ENCODE data around the gene KBTBD2.
A peak's percentile ranks its signal among the peaks of the same experiment; 100 is the strongest.
"Not testable (repeated sequence)": the region's sequence is repeated elsewhere in the genome, so short reads cannot be mapped to it uniquely, and the experiment has no call there.

The KBTBD2 gene

DNA sequence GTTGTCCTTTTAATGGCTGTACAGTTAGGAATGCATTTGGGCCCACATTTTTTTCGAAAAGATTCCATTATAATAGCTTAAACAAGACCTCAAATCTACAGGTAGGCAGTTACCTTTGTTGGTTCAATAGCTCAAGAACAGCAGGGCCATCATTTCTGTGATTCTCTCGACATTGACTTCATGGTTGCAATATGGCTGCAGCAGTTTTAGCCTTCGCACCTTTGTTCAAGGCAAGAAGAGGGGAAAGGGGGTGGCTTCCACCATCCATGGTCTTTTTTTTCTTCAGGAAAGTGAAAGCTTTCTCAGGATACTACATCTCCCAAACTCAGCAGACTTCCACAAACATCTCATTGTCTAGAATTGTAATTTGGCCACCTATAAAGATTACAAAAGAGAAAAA, 2.2 kb upstream of the KBTBD2 start:
- DNase-seq (ENCODE audit: extremely low read depth in 1 of 2, low read depth in 1 of 2), result no peak

DNA sequence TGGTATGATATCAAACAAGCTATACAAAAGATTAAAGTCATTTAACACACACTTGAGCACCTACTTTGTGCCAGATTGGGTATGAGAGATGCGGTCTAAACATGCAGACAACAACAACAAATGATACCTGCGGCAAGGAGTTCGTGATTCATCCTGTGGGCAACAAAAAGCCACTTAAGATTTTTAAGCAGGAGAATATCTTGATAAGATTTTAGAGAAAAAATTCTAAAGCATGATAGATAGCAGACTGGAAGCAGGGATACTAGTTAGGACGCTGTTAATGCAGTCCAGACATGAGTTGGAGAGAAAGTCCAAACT, 1.6 kb upstream of the KBTBD2 start:
- DNase-seq (ENCODE audit: extremely low read depth in 1 of 2, low read depth in 1 of 2), result no peak

DNA sequence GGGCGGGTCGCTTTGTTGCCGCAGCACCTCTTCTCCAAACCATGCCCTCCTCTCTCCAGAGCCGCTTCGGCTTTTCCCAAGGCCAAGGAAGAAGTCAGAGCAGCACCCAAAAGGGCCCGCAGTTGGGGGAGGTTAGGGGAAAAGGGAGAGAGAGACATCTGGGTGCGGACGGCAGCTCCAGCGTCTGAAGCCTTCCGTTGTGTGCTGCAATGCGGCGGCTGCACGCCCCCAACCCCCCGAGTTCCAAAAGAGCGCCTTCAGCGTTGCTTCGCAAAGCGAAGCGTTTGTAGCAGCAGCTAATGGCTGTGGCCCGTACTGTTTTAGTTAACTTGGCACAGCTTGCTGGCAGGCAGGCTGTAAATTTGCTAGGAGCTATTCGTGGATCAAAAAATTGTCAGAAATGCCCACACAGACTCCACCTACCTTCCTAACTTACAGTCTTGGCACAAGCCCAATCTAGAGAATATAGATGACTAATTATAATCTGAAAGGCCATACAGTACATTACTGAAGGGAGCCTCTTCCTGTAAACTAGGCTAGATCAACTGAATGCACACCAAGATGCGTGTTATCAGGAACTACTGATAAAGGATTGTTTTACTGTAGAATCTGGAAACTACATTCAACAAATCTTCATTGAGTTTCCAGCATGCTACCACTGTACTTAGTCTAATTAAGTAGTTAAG, 1.1 kb upstream of the KBTBD2 start:
- peak in 1 of 2 donors; percentile 22 for DNase-seq (ENCODE audit: extremely low read depth in 1 of 2, low read depth in 1 of 2)

DNA sequence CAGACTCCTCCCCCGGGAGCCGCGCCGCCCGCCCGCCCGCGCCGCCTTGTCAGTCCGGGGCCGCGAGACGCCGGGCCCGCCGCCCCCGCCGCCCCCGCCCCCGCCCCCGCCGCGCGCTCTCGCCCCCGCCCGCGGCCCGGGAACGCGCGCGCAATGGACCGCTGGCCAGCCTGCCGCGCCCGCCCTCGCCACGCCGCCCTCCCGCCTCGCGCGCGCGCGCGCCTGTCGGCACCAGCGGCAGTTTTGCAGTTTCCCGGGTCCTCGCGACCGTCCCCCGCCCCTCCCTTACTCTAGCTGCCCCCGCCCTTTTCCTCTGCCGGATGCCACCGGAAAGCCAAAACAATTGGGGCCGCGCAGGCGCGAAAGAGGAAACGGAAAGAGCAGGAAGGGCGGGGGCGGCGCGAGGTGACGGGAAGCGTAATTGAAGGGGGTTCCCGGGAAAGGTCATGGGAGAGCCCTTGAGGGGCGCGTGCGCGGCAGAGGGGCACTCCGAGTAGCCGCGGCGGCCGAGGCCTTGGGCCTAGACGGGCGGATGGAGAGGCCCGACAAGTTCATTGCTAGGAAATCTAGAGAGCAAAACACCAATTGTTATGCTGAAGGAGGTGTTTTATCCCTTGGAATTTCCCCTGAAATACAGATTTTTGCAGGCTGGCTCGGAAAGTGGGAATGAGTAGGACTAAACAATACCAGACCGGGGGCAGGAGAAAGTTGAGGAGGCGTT, 400 bp upstream of the KBTBD2 start:
- DNase-seq (ENCODE audit: extremely low read depth in 1 of 2, low read depth in 1 of 2), result peak; percentile 96 to 98

DNA sequence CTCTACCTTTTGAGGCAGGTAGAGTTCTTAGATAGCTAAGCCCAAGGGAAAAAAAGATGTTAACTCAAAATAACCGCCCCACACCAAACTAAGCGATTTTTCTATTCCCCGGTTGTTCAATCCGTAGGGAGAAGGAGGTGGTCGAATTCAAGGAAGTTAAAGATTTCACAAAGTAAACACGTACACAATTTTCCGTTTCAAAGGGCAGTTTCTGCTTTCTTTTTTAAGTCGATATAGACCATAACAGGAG, 842 bp downstream of the KBTBD2 start:
- DNase-seq (ENCODE audit: extremely low read depth in 1 of 2, low read depth in 1 of 2), result no peak

DNA sequence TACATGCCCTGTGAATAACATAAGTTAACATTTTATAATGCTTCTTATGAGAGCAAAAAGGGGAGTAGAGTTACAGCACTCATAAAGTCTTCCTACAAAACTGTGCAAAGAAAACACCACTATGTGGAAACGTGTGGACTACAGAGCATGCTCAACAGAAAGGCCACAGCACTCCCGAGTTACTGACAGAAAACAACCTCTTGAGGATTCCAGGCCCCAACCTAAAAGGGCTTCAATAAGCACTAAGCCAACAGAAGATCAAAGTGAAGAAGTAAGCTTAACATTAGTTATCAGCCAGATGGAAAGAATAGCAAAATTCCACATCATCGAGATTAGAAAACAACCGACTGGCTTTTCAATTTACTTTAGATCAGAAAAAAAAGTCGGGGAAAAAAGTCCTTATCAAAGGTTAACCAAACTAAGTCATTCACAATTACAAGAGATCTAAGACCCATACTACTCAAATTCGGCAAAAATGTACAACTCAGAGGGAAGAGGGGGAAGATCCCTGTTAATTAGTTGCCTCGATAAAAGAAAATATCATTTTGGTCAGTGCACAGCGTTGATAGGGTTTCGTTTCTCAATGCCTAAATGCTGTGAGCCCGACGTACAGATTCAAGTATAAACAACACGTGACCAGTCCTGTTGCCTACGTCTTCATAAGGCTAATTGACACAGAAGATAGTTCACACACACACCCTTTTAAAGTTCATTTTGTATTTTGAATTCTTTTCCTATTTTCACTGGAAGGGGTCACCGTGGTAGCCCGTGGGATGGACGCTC, 1.4 kb downstream of the KBTBD2 start:
- no peak for DNase-seq (ENCODE audit: extremely low read depth in 1 of 2, low read depth in 1 of 2)

DNA sequence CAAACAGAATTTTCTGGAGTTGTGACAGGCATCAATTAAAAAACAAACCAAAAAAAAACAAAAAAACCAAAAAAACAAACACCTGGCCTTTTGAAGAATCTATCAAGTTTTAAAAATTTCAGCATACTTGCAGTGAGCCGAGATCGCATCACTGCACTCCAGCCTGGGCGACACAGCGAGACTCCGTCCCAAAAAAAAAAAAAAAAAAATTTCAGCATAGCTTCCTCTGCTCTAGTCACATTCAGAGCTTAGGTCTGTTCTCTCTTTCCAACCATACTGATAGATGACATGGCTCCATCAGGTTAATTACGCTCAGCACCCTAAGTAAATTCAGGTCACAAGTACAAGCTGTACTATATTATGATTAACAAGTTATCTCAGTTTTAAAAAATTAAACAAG, 3.1 kb downstream of the KBTBD2 start:
- DNase-seq (ENCODE audit: extremely low read depth in 1 of 2, low read depth in 1 of 2), result no peak

DNA sequence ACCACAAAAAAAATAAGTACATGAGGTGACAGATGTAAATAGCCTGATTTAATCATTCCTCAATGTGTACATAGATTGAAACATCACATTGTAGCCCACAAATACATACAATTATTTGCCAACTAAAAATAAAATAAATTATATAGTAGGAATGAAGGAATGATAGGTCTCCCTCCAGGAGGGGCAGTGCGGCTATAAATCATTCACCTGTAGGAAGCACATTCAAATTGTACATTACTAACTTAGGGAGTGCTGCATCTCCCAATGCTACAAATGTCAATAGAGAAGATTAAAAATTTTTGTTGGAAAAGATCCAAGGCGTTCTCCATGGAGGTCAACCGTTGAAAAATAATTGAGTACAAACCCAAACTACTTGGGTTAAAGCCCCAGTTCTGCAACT, 4.2 kb downstream of the KBTBD2 start:
- no peak for DNase-seq (ENCODE audit: extremely low read depth in 1 of 2, low read depth in 1 of 2)

DNA sequence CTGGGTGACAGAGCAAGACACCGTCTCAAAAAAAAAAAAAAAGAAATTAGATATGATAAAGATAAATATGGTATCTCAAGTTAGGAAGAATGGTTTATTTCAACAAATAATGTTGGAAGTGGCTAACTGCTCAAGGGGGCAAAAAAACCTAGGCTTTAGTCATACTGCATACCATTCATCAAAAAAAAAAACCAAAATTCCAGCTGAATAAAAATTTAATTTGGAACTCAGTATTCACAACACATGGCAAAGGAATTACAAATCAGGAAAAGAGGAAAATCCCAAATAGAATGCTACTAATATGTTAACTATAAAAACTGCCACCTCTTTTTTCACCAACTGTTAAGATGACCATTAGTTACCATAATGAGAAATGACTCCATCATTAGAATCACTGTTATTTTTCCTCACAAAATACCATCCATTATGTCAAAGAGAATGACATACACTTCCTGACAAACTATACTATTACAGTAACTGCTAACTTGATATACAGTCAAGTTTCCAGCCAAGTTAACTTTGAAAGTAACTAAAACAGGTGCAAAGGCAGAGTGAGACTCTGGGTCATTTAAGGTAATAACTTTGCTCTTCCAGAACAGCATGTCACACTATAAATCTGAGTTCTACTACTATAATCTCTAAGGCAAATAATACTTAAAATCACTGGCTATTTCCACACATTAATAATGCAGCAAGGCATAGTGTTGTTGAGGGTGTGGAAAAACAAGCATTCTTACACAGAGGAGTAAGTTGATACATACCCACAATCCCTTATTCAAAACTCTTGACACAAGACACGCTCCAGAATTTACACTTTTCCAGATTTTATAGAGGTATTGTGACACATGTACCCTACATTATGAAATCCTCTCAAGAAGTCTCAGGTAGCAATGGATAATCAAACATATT, 10.2 kb downstream of the KBTBD2 start:
- DNase-seq (ENCODE audit: extremely low read depth in 1 of 2, low read depth in 1 of 2), result no peak

DNA sequence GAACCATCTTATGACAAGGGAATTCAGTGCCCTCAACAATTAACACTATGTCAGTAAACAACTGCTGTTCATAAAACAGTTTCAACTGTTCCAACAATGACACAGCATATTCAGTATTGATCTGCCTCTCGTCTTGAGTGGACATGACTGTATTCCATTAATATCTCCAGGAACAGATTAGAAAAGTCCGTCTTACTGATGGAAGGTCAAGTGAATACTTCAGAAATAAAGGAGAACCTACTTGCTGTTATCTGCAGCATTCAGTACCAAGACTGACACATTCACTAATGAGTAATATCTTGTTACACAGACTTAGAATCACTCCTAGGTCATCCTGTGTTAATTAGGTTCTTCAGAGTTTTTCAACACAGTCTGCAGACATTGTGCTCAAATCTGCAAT, 12.1 kb downstream of the KBTBD2 start:
- DNase-seq (ENCODE audit: extremely low read depth in 1 of 2, low read depth in 1 of 2), result no peak

DNA sequence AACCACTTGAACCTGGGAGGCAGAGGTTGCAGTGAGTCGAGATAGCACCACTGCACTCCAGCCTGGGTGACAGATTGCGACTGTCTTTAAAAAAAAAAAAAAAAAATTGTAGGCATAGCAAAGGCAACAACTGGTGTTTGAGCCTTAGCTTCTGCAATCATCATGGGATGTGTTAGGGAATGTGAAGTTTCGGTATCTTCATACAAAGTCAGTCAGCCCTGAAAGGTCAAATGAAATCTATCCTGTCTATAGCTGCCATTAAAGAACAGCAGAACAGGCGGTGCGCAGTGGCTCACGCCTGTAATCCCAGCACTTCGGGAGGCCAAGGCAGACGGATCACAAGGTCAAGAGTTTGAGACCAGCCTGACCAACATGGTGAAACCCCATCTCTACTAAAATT, 13.5 kb downstream of the KBTBD2 start:
- not testable (repeated sequence) for DNase-seq (ENCODE audit: extremely low read depth in 1 of 2, low read depth in 1 of 2)

DNA sequence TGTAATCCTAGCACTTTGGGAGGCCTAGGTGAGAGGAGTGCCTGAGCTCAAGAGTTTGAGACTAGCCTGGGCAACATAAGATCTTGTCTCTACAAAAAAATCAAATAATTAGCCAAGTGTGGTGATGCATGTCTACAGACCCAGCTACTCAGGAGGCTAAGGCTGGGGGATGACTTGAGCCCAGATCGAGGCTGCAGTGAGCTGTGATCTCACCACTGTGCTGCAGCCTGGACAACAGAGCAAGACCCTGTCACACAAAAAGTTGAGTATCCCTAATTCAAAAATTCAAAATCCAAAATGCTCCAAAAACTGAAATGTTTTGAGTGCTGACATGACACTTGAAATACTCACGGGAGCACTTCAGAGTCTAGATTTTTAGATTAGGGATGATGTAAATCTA, 19.1 kb downstream of the KBTBD2 start:
- no peak for DNase-seq (ENCODE audit: extremely low read depth in 1 of 2, low read depth in 1 of 2)

DNA sequence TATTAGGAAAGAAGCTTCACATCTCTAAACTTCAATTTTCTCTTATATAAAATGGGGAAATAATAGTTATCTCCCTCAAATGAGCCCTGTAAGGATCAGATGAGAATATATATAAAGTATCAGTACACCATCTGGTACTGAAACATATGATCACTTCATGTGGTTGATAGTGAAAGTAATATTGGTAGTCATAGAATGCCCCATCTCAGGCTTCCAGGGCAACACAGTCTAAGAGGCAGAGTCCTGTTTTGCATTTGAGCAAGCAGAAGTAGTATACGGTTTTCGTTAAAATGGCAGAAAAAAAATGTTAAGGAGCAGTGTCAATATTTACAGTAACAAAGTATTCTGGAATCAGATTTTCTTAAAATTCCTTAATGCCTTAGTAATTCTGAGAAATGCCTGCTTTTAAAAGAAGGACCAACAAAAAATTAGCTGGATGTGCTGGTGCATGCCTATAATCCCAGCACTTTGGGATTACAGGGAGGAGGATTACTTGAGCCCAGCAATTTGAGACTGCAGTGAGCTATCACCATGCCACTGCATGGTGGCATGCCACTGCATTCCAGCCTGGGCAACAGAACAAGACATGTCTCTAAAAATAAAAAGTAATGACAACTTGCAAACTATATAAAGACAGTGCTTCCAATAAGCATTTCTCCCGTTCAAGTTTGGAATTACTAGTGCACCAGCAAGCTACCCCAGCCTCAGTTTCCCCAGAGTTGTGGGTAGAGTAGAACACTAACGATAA, 19.8 kb downstream of the KBTBD2 start:
- DNase-seq (ENCODE audit: extremely low read depth in 1 of 2, low read depth in 1 of 2), result no peak

DNA sequence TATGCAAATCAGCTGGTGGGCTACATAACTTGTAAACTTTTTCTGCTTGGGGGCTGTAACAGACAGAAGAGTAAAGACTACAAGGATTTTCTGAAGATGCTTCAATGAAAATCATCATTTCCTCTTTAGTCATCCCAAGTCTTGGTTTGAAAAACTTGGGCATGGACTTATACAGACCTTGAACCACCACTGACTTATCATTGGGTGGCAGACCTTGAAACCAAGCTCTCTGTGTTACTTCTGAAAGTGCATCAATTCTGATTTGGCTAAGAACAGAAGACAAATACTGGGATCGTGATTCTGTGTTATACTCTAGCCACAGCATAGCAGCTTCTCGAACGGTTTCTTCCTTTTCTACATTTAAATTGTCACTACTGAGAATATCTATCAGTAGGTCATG, 21.3 kb downstream of the KBTBD2 start:
- DNase-seq (ENCODE audit: extremely low read depth in 1 of 2, low read depth in 1 of 2), result no peak

DNA sequence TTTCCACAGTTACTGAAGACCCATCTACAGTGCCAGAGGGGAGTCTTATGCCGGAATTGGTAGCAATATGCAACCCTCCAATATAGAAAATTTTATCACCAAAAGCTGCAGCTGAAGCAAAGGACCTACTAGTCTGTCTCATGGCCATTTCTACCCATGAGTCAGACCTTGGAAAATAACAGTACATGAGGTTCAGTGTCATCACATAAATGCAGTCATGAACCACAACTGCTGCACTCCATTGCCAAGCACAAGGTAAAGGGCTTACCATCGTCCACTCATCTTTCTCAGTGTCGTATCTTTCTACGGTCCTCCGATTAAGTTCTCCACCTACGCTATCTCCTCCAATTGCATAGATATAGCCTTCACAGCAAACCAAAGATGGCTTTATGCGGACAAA, 21.8 kb downstream of the KBTBD2 start:
- DNase-seq (ENCODE audit: extremely low read depth in 1 of 2, low read depth in 1 of 2), result no peak

DNA sequence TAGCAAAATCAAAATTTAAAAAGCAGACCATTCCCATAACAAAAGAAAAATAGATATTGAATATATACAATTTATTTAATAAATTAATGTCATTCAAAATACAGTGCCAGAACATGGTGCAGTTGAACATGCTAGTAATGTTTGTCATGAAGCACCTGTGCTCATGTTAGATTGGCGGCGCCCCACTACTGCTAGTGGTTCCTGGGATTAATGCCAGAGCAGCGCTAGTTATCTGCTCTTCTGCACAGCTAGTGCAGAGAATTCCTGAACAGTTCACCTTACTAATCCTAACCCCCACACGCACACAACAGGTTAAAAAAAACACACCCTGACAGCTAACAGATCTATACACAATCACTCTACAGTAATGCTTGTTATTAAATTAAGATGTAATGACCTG, 23.4 kb downstream of the KBTBD2 start:
- no peak for DNase-seq (ENCODE audit: extremely low read depth in 1 of 2, low read depth in 1 of 2)

DNA sequence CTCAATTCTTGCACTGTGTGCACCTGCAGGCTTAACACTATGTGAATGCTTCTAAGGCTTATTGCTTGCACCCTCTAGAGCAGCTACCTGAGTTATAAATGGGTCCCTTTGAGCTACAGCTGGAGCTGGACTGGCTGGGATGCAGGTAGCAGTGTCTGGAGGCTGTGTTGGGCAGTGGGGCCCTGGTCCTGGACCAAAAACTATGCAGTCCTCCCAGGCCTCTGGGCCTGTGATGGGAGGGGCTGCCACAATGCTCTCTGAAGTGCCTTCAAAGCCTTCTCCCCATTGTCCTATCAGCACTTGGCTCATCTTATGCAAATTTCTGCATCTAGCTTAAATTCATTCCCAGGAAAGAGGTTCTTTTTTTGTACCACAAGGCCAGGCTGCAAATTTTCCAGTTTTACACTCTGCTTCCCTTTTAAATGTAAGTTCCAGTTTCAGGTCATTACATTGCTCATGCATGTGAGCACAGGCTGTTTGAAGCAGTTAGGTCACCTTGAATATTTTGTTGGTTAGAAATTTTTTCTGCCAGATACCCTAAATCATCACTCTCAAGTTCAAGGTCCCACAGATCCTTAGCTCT, 26.0 kb downstream of the KBTBD2 start:
- no peak for DNase-seq (ENCODE audit: extremely low read depth in 1 of 2, low read depth in 1 of 2)

DNA sequence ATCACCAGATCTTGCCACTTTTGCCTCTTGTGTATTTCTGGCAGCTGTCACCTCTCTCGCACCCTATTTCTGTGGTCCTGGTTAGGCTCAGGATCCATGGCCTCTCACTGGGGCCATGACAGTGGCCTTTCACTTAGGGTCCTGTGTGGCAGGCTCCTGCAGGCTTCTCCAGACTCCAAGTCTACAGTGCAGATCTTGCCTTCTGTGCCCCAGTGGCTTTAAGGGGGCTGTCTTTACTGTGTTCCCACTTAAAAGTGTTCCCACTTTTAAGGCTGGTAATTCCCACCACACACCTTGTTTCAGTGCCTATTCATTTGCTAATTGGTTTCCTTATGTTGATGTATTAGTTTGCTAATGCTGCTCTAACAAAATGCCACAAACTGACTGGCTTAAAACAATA, 27.7 kb downstream of the KBTBD2 start:
- DNase-seq (ENCODE audit: extremely low read depth in 1 of 2, low read depth in 1 of 2), result not testable (repeated sequence)

DNA sequence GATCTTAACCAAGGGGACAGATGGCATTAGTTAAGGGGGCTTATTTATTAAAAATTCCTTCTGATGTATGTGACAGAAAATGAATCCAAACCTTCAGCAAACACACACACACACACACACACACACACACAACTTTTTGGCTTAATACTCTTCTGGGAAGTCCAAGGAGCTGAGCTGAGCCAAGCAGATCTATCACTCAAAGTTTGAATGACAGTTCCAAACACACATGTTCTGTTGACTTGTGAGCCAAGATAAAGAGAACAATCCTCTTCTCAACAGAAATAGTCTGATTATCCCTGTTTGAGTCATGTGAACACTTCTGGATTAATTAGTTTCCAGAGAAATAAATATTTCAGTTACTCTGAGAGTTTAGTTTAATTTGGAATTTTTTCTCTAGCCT, 31.5 kb downstream of the KBTBD2 start:
- no peak for DNase-seq (ENCODE audit: extremely low read depth in 1 of 2, low read depth in 1 of 2)

DNA sequence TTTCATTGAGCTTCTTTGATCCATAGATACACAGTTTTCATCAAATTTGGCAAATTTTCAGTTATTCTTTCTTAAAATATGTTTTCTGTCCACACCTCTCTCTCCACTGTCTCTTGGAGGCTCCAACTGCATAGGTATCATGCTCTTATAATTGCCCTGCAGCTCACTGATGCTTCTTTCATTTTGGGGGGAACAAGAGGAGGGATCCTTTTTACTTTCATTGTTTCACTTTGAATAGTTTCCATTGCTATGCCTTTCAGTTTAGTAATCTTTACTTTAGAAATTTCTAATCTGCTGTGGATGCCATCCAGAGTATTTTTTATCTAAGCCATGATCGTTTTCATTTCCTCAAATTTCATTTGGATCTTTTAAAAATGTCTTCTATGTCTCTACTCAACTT, 32.9 kb downstream of the KBTBD2 start:
- no peak for DNase-seq (ENCODE audit: extremely low read depth in 1 of 2, low read depth in 1 of 2)
